WTC11 (cell line): ENCODE results near the gene GALNT9. TPM values are rescaled to one million over a fixed set of nuclear protein-coding genes. Genes with fewer than 3 reads are reported as not detected.

Experiments used
- ATAC-seq: fragments of 200-7000 bp; cut with Tn5 transposase; 2 replicates; pipeline ENCODE4 v1.10.0; 2021; ENCODE audit warnings: mild to moderate bottlenecking, moderate library complexity
- CTCF ChIA-PET: fragments of 300-600 bp; sonication (Branson Sonifier 250); formaldehyde crosslinking; loops from one replicate; lab custom pipeline; 2021; ENCODE audit warnings: antibody characterized with exemption; lab: Charles Lee
- POLR2A ChIA-PET: fragments of 350-600 bp; sonication (Branson Sonifier 250); formaldehyde crosslinking; loops from one replicate; lab custom pipeline; 2021; ENCODE audit warnings: antibody characterized with exemption; lab: Charles Lee
- DNase-seq: peaks from one replicate; pipeline ENCODE4 v3.0.0; 2021; ENCODE audit warnings: low spot score
- H3K27ac Mint-ChIP-seq: 2 replicates; pipeline ENCODE4 v1.8.0; 2021; ENCODE audit warnings: mixed read lengths
- H3K27me3 Mint-ChIP-seq: 2 replicates; pipeline ENCODE4 v1.8.0; 2021; ENCODE audit warnings: low read depth, mild to moderate bottlenecking, moderate library complexity, mixed read lengths
- H3K36me3 Mint-ChIP-seq: 2 replicates; pipeline ENCODE4 v1.8.0; 2021; ENCODE audit warnings: mixed read lengths
- H3K4me1 Mint-ChIP-seq: 2 replicates; pipeline ENCODE4 v1.8.0; 2022; ENCODE audit warnings: mixed read lengths
- H3K4me3 Mint-ChIP-seq: 2 replicates; pipeline ENCODE4 v1.8.0; 2021; ENCODE audit warnings: mild to moderate bottlenecking, moderate library complexity, mixed read lengths
- H3K9me3 Mint-ChIP-seq: 2 replicates; pipeline ENCODE4 v1.8.0; 2021; ENCODE audit warnings: mixed read lengths
- ATF1 ChIP-seq: sonication (generic); formaldehyde crosslinking; IDR thresholded peaks from 2 replicates; pipeline ENCODE4 v1.8.1; 2023; ENCODE audit warnings: mild to moderate bottlenecking, moderate library complexity, missing genetic modification reagents
- CBFB ChIP-seq: sonication (generic); formaldehyde crosslinking; IDR thresholded peaks from 2 replicates; pipeline ENCODE4 v1.8.1; 2022; ENCODE audit warnings: mild to moderate bottlenecking, low read depth, missing genetic modification reagents
- ERG ChIP-seq: fragments of 250-450 bp; sonication (Bioruptor Pico); IDR thresholded peaks from 2 replicates; pipeline ENCODE4 v1.8.0; 2021; ENCODE audit warnings: mild to moderate bottlenecking
- FOXP1 ChIP-seq: sonication (generic); formaldehyde crosslinking; IDR thresholded peaks from 2 replicates; pipeline ENCODE4 v1.8.0; 2022; ENCODE audit warnings: missing genetic modification reagents, mild to moderate bottlenecking, moderate library complexity, borderline replicate concordance
- GABPB1 ChIP-seq: sonication (generic); formaldehyde crosslinking; IDR thresholded peaks from 2 replicates; pipeline ENCODE4 v1.8.1; 2023; ENCODE audit warnings: mild to moderate bottlenecking, missing genetic modification reagents
- KAT7 ChIP-seq: sonication (generic); formaldehyde crosslinking; IDR thresholded peaks from 2 replicates; pipeline ENCODE4 v1.8.1; 2023; ENCODE audit warnings: missing genetic modification reagents, mild to moderate bottlenecking, borderline replicate concordance
- MAX ChIP-seq: sonication (generic); formaldehyde crosslinking; IDR thresholded peaks from 2 replicates; pipeline ENCODE4 v1.8.0; 2022; ENCODE audit warnings: mild to moderate bottlenecking, missing genetic modification reagents
- NR3C1 ChIP-seq: sonication (generic); formaldehyde crosslinking; conservative IDR thresholded peaks from 2 replicates; pipeline ENCODE4 v1.8.1; 2023; ENCODE audit warnings: low read depth, mild to moderate bottlenecking, missing genetic modification reagents
- RELA ChIP-seq: sonication (generic); formaldehyde crosslinking; IDR thresholded peaks from 2 replicates; pipeline ENCODE4 v1.8.1; 2022; ENCODE audit warnings: missing genetic modification reagents, mild to moderate bottlenecking, borderline replicate concordance
- SOX15 ChIP-seq: fragments of 250-450 bp; sonication (Bioruptor Pico); IDR thresholded peaks from 2 replicates; pipeline ENCODE4 v1.9.0; 2021; ENCODE audit warnings: mild to moderate bottlenecking
- TEAD1 ChIP-seq: sonication (generic); formaldehyde crosslinking; IDR thresholded peaks from 2 replicates; pipeline ENCODE4 v1.8.0; 2022; ENCODE audit warnings: mild to moderate bottlenecking, missing genetic modification reagents
- TEAD4 ChIP-seq: sonication (generic); formaldehyde crosslinking; IDR thresholded peaks from 2 replicates; pipeline ENCODE4 v1.8.0; 2022; ENCODE audit warnings: mild to moderate bottlenecking, missing genetic modification reagents
- TP53 ChIP-seq: sonication (generic); formaldehyde crosslinking; IDR thresholded peaks from 2 replicates; pipeline ENCODE4 v1.8.1; 2023; ENCODE audit warnings: mild to moderate bottlenecking, missing genetic modification reagents
- ZBTB21 ChIP-seq: sonication (generic); formaldehyde crosslinking; IDR thresholded peaks from 2 replicates; pipeline ENCODE4 v1.8.1; 2023; ENCODE audit warnings: mild to moderate bottlenecking, missing genetic modification reagents, borderline replicate concordance
- ZNF219 ChIP-seq: sonication (generic); formaldehyde crosslinking; IDR thresholded peaks from 2 replicates; pipeline ENCODE4 v1.8.0; 2023; ENCODE audit warnings: missing genetic modification reagents, mild to moderate bottlenecking, borderline replicate concordance
- ZNF416 ChIP-seq: fragments of 250-450 bp; sonication (Bioruptor Pico); IDR thresholded peaks from 2 replicates; pipeline ENCODE4 v1.9.0; 2021; ENCODE audit warnings: mild to moderate bottlenecking, inconsistent platforms
- ZNF423 ChIP-seq: fragments of 250-450 bp; sonication (Bioruptor Pico); IDR thresholded peaks from 2 replicates; pipeline ENCODE4 v2.1.2; 2022; ENCODE audit warnings: mild to moderate bottlenecking, moderate library complexity
- total RNA-seq: library from RNA; stranded (reverse); gene quantifications from 3 replicates; pipeline ENCODE4 v1.2.3, GENCODE V29; 2021
- TF ChIP-seq, protein P1 (sequence below): sonication (generic); formaldehyde crosslinking; conservative IDR thresholded peaks from 2 replicates; pipeline ENCODE4 v1.8.1; 2022; ENCODE audit warnings: mild to moderate bottlenecking, missing genetic modification reagents
- TF ChIP-seq, protein P2 (sequence below): sonication (generic); formaldehyde crosslinking; IDR thresholded peaks from 2 replicates; pipeline ENCODE4 v1.8.1; 2023; ENCODE audit warnings: mild to moderate bottlenecking, moderate library complexity, missing genetic modification reagents
- TF ChIP-seq, protein P3 (sequence below): sonication (generic); formaldehyde crosslinking; IDR thresholded peaks from 2 replicates; pipeline ENCODE4 v1.8.0; 2023; ENCODE audit warnings: mild to moderate bottlenecking, missing genetic modification reagents
- TF ChIP-seq, protein P4 (sequence below): sonication (generic); formaldehyde crosslinking; IDR thresholded peaks from 2 replicates; pipeline ENCODE4 v1.8.0; 2023; ENCODE audit warnings: missing genetic modification reagents, mild to moderate bottlenecking, borderline replicate concordance

Gene GALNT9
- total RNA-seq, 1 experiment from 2014 or later: 0.90 TPM

- H3K36me3 Mint-ChIP-seq: no peaks in the 10 kb centered on the region
- no peaks in the 10 kb centered on the region for H3K9me3 Mint-ChIP-seq
- no peak overlapping the region for H3K27ac Mint-ChIP-seq
- POLR2A ChIA-PET: no interaction called here
- peaks cover 23% of the 10 kb centered on the region for H3K27me3 Mint-ChIP-seq
- TF ChIP-seq KAT7 (CRISPR knock-in tag) (no peak), ZNF219 (CRISPR knock-in tag) (no peak)
- TF ChIP-seq, protein P1, sequence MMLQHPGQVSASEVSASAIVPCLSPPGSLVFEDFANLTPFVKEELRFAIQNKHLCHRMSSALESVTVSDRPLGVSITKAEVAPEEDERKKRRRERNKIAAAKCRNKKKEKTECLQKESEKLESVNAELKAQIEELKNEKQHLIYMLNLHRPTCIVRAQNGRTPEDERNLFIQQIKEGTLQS: no peak
- no peak for ATAC-seq
- H3K4me1 Mint-ChIP-seq: no peaks in the 10 kb centered on the region
- CTCF ChIA-PET: no interaction called here
- no peak overlapping the region for H3K4me3 Mint-ChIP-seq
- DNase-seq: no peak
Measured at GRCh38 chr12:132317233-132317938, 12.0 kb downstream of the GALNT9 start.

- ChIA-PET CTCF (no interaction called here), POLR2A (no interaction called here)
- H3K36me3 Mint-ChIP-seq: 0 out of 2 replicates have a peak, but pooled peaks cover 4% of the 10 kb centered on the region
- no peak overlapping the region for H3K4me3 Mint-ChIP-seq
- no peak for TF ChIP-seq ERG
- TF ChIP-seq MAX (CRISPR knock-in tag): no peak
- TF ChIP-seq, protein P2, sequence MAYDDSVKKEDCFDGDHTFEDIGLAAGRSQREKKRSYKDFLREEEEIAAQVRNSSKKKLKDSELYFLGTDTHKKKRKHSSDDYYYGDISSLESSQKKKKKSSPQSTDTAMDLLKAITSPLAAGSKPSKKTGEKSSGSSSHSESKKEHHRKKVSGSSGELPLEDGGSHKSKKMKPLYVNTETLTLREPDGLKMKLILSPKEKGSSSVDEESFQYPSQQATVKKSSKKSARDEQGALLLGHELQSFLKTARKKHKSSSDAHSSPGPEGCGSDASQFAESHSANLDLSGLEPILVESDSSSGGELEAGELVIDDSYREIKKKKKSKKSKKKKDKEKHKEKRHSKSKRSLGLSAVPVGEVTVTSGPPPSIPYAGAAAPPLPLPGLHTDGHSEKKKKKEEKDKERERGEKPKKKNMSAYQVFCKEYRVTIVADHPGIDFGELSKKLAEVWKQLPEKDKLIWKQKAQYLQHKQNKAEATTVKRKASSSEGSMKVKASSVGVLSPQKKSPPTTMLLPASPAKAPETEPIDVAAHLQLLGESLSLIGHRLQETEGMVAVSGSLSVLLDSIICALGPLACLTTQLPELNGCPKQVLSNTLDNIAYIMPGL (CRISPR knock-in tag): no peak
- TF ChIP-seq TP53 (CRISPR knock-in tag): no peak
- TF ChIP-seq, protein P3, sequence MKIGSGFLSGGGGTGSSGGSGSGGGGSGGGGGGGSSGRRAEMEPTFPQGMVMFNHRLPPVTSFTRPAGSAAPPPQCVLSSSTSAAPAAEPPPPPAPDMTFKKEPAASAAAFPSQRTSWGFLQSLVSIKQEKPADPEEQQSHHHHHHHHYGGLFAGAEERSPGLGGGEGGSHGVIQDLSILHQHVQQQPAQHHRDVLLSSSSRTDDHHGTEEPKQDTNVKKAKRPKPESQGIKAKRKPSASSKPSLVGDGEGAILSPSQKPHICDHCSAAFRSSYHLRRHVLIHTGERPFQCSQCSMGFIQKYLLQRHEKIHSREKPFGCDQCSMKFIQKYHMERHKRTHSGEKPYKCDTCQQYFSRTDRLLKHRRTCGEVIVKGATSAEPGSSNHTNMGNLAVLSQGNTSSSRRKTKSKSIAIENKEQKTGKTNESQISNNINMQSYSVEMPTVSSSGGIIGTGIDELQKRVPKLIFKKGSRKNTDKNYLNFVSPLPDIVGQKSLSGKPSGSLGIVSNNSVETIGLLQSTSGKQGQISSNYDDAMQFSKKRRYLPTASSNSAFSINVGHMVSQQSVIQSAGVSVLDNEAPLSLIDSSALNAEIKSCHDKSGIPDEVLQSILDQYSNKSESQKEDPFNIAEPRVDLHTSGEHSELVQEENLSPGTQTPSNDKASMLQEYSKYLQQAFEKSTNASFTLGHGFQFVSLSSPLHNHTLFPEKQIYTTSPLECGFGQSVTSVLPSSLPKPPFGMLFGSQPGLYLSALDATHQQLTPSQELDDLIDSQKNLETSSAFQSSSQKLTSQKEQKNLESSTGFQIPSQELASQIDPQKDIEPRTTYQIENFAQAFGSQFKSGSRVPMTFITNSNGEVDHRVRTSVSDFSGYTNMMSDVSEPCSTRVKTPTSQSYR (CRISPR knock-in tag): no peak
- TF ChIP-seq RELA: no peak
- no peak for TF ChIP-seq TEAD4 (CRISPR knock-in tag)
- TF ChIP-seq SOX15 (CRISPR knock-in tag): no peak
- TF ChIP-seq NR3C1 (CRISPR knock-in tag): no peak
- TF ChIP-seq CBFB (CRISPR knock-in tag): no peak
- TF ChIP-seq FOXP1 (CRISPR knock-in tag): no peak
- no peak for TF ChIP-seq ZNF416 (CRISPR knock-in tag)
- TF ChIP-seq GABPB1 (CRISPR knock-in tag): no peak
- TF ChIP-seq ZNF423 (CRISPR knock-in tag): no peak
- TF ChIP-seq TEAD1: no peak
- TF ChIP-seq ATF1 (CRISPR knock-in tag): no peak
- TF ChIP-seq, protein P4, sequence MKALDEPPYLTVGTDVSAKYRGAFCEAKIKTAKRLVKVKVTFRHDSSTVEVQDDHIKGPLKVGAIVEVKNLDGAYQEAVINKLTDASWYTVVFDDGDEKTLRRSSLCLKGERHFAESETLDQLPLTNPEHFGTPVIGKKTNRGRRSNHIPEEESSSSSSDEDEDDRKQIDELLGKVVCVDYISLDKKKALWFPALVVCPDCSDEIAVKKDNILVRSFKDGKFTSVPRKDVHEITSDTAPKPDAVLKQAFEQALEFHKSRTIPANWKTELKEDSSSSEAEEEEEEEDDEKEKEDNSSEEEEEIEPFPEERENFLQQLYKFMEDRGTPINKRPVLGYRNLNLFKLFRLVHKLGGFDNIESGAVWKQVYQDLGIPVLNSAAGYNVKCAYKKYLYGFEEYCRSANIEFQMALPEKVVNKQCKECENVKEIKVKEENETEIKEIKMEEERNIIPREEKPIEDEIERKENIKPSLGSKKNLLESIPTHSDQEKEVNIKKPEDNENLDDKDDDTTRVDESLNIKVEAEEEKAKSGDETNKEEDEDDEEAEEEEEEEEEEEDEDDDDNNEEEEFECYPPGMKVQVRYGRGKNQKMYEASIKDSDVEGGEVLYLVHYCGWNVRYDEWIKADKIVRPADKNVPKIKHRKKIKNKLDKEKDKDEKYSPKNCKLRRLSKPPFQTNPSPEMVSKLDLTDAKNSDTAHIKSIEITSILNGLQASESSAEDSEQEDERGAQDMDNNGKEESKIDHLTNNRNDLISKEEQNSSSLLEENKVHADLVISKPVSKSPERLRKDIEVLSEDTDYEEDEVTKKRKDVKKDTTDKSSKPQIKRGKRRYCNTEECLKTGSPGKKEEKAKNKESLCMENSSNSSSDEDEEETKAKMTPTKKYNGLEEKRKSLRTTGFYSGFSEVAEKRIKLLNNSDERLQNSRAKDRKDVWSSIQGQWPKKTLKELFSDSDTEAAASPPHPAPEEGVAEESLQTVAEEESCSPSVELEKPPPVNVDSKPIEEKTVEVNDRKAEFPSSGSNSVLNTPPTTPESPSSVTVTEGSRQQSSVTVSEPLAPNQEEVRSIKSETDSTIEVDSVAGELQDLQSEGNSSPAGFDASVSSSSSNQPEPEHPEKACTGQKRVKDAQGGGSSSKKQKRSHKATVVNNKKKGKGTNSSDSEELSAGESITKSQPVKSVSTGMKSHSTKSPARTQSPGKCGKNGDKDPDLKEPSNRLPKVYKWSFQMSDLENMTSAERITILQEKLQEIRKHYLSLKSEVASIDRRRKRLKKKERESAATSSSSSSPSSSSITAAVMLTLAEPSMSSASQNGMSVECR (CRISPR knock-in tag): no peak
- TF ChIP-seq ZBTB21 (CRISPR knock-in tag): no peak
- no peak overlapping the region for H3K27ac Mint-ChIP-seq
- peaks cover 5% of the 10 kb centered on the region for H3K9me3 Mint-ChIP-seq
- no peak for DNase-seq
- H3K27me3 Mint-ChIP-seq: peaks cover 30% of the 10 kb centered on the region
- no peaks in the 10 kb centered on the region for H3K4me1 Mint-ChIP-seq
- no peak for ATAC-seq
Measured at GRCh38 chr12:132316497-132317232, 12.7 kb downstream of the GALNT9 start.
